H54 (cell line): ENCODE data around the gene BCORL1.

Experiments
- DNase-seq: peaks from one replicate; pipeline ENCODE4 v3.0.0; 2011; ENCODE audit warnings: low spot score, mixed read lengths; ENCODE audit not compliant: insufficient read length
- FAIRE-seq: peaks from 3 replicates; lab custom pipeline; 2011; peaks lifted over from hg19 to GRCh38; lab: Jason Lieb, UNC
- POLR2A ChIP-seq: IDR thresholded peaks from 2 replicates; pipeline ENCODE4 v1.6.1; 2011; ENCODE audit warnings: low read depth, mild to moderate bottlenecking, low read length

BCORL1 gene

GRCh38 chrX:130013661-130014060, 31.2 kb downstream of the BCORL1 start:
- TF ChIP-seq POLR2A: no peak
- DNase-seq (no peak), FAIRE-seq (no peak)

- FAIRE-seq (no peak), DNase-seq (no peak)
- no peak for TF ChIP-seq POLR2A
Observed at GRCh38 chrX:130014356-130014755, 31.9 kb downstream of the BCORL1 start.

GRCh38 chrX:130014770-130015169, 32.3 kb downstream of the BCORL1 start:
- DNase-seq: no peak
- TF ChIP-seq POLR2A: no peak
- no peak for FAIRE-seq

GRCh38 chrX:130015181-130015580, 32.7 kb downstream of the BCORL1 start:
- no peak for TF ChIP-seq POLR2A
- FAIRE-seq (no peak), DNase-seq (no peak)

GRCh38 chrX:130018143-130018542, 35.7 kb downstream of the BCORL1 start:
- FAIRE-seq (no peak), DNase-seq (no peak)
- TF ChIP-seq POLR2A: no peak

- TF ChIP-seq POLR2A: no peak
- FAIRE-seq (no peak), DNase-seq (no peak)
Observed at GRCh38 chrX:130020661-130021324, 38.4 kb downstream of the BCORL1 start.

- peak; percentile 66 for FAIRE-seq
- no peak for TF ChIP-seq POLR2A
- peak; percentile 52 for DNase-seq
Observed at GRCh38 chrX:130024127-130024526, 41.7 kb downstream of the BCORL1 start.

GRCh38 chrX:130025256-130025655, 42.8 kb downstream of the BCORL1 start:
- FAIRE-seq (no peak), DNase-seq (no peak)
- no peak for TF ChIP-seq POLR2A

- TF ChIP-seq POLR2A: no peak
- DNase-seq: no peak
- FAIRE-seq: no peak
Observed at GRCh38 chrX:130027569-130027968, 45.1 kb downstream of the BCORL1 start.

GRCh38 chrX:130028196-130028595, 45.8 kb downstream of the BCORL1 start:
- FAIRE-seq (no peak), DNase-seq (peak; percentile 12)
- TF ChIP-seq POLR2A: no peak

GRCh38 chrX:130030826-130031225, 48.4 kb downstream of the BCORL1 start:
- TF ChIP-seq POLR2A: no peak
- DNase-seq (no peak), FAIRE-seq (no peak)

- no peak for TF ChIP-seq POLR2A
- FAIRE-seq (no peak), DNase-seq (no peak)
Observed at GRCh38 chrX:130032552-130032951, 50.1 kb downstream of the BCORL1 start.

GRCh38 chrX:130034178-130034577, 51.7 kb downstream of the BCORL1 start:
- DNase-seq: no peak
- no peak for TF ChIP-seq POLR2A
- no peak for FAIRE-seq

GRCh38 chrX:130039847-130040246, 57.4 kb downstream of the BCORL1 start:
- FAIRE-seq (no peak), DNase-seq (no peak)
- no peak for TF ChIP-seq POLR2A

- no peak for TF ChIP-seq POLR2A
- DNase-seq: no peak
- no peak for FAIRE-seq
Observed at GRCh38 chrX:130047416-130047815, 65.0 kb downstream of the BCORL1 start.

GRCh38 chrX:130048686-130049222, 66.3 kb downstream of the BCORL1 start:
- no peak for FAIRE-seq

More at GRCh38 chrX:130048686-130049222, 66.3 kb downstream of the BCORL1 start:
- DNase-seq: no peak
- no peak for TF ChIP-seq POLR2A
